SK-N-SH treated with all-trans-retinoic acid at 6 μM for 48 hours (cell line): Measurements from ENCODE around the gene MEIS2.

Source experiments
- ARNTL ChIP-seq: fragments of 450-650 bp; formaldehyde crosslinking; IDR thresholded peaks from 2 replicates; pipeline ENCODE4 v1.5.0; 2020; ENCODE audit warnings: low read depth, mild to moderate bottlenecking, moderate library complexity, borderline replicate concordance
- ESRRG ChIP-seq: fragments of 250-450 bp; sonication (Bioruptor Pico); IDR thresholded peaks from 2 replicates; pipeline ENCODE4 v1.6.1; 2021; ENCODE audit warnings: mild to moderate bottlenecking
- PATZ1 ChIP-seq: fragments of 250-450 bp; sonication (Bioruptor Pico); IDR thresholded peaks from 2 replicates; pipeline ENCODE4 v1.8.0; 2020; ENCODE audit warnings: mild to moderate bottlenecking, moderate library complexity, borderline replicate concordance
- SNAI2 ChIP-seq: fragments of 250-450 bp; sonication (Bioruptor Pico); IDR thresholded peaks from 2 replicates; pipeline ENCODE4 v1.5.0; 2020; ENCODE audit warnings: mild to moderate bottlenecking, moderate library complexity
- ZFP3 ChIP-seq: fragments of 250-450 bp; sonication (Bioruptor Pico); IDR thresholded peaks from 2 replicates; pipeline ENCODE4 v1.5.0; 2020; ENCODE audit warnings: mild to moderate bottlenecking, moderate library complexity
- ZFP30 ChIP-seq: fragments of 450-650 bp; formaldehyde crosslinking; IDR thresholded peaks from 2 replicates; pipeline ENCODE4 v1.5.0; 2022; ENCODE audit warnings: mild to moderate bottlenecking, moderate library complexity
- ZNF565 ChIP-seq: fragments of 450-650 bp; formaldehyde crosslinking; conservative IDR thresholded peaks from 2 replicates; pipeline ENCODE4 v1.5.0; 2020; ENCODE audit warnings: low read depth, mild to moderate bottlenecking, moderate library complexity
- ZNF8 ChIP-seq: fragments of 450-650 bp; formaldehyde crosslinking; IDR thresholded peaks from 2 replicates; pipeline ENCODE4 v1.5.0; 2020; ENCODE audit warnings: mild to moderate bottlenecking, moderate library complexity
- TF ChIP-seq, protein P1 (sequence below): fragments of 250-450 bp; sonication (Bioruptor Pico); IDR thresholded peaks from 2 replicates; pipeline ENCODE4 v1.8.0; 2021; ENCODE audit warnings: low read depth, mild to moderate bottlenecking, moderate library complexity, borderline replicate concordance
- TF ChIP-seq, protein P2 (sequence below): fragments of 250-450 bp; sonication (Bioruptor Pico); IDR thresholded peaks from 2 replicates; pipeline ENCODE4 v1.5.1; 2020; ENCODE audit warnings: low read depth, mild to moderate bottlenecking, moderate library complexity

- TF ChIP-seq ARNTL (CRISPR knock-in tag): no peak
- TF ChIP-seq PATZ1: no peak
- no peak for TF ChIP-seq ZNF565 (CRISPR knock-in tag)
- no peak for TF ChIP-seq ZFP3
- no peak for TF ChIP-seq ZFP30
- TF ChIP-seq, protein P1, sequence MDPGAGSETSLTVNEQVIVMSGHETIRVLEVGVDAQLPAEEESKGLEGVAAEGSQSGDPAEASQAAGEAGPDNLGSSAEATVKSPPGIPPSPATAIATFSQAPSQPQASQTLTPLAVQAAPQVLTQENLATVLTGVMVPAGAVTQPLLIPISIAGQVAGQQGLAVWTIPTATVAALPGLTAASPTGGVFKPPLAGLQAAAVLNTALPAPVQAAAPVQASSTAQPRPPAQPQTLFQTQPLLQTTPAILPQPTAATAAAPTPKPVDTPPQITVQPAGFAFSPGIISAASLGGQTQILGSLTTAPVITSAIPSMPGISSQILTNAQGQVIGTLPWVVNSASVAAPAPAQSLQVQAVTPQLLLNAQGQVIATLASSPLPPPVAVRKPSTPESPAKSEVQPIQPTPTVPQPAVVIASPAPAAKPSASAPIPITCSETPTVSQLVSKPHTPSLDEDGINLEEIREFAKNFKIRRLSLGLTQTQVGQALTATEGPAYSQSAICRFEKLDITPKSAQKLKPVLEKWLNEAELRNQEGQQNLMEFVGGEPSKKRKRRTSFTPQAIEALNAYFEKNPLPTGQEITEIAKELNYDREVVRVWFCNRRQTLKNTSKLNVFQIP (CRISPR knock-in tag): no peak
- TF ChIP-seq SNAI2 (CRISPR knock-in tag): no peak
- no peak for TF ChIP-seq ZNF8 (CRISPR knock-in tag)
- TF ChIP-seq ESRRG (CRISPR knock-in tag): no peak
- TF ChIP-seq, protein P2, sequence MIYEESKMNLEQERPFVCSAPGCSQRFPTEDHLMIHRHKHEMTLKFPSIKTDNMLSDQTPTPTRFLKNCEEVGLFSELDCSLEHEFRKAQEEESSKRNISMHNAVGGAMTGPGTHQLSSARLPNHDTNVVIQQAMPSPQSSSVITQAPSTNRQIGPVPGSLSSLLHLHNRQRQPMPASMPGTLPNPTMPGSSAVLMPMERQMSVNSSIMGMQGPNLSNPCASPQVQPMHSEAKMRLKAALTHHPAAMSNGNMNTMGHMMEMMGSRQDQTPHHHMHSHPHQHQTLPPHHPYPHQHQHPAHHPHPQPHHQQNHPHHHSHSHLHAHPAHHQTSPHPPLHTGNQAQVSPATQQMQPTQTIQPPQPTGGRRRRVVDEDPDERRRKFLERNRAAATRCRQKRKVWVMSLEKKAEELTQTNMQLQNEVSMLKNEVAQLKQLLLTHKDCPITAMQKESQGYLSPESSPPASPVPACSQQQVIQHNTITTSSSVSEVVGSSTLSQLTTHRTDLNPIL (CRISPR knock-in tag): no peak
Measured at GRCh38 chr15:36940219-36940618, 160.1 kb downstream of the MEIS2 start.
